Stromal cell of bone marrow (primary cell): ENCODE data around the gene ZNF142.

Experiments used
- DNase-seq: peaks from one replicate; pipeline ENCODE4 v3.0.0-alpha.2; 2012; ENCODE audit warnings: low read depth

The ZNF142 gene

GRCh38 chr2:218655751-218656150, 3.7 kb downstream of the ZNF142 start:
- no peak for DNase-seq

- DNase-seq, result no peak
Measured at GRCh38 chr2:218648787-218649100, 10.7 kb downstream of the ZNF142 start.

GRCh38 chr2:218648088-218648786, 11.2 kb downstream of the ZNF142 start:
- peak; percentile 38 for DNase-seq

- DNase-seq, result peak; percentile 32
Measured at GRCh38 chr2:218645126-218645525, 14.3 kb downstream of the ZNF142 start.

- no peak for DNase-seq
Measured at GRCh38 chr2:218644721-218645120, 14.7 kb downstream of the ZNF142 start.

GRCh38 chr2:218643751-218644310, 15.6 kb downstream of the ZNF142 start:
- DNase-seq, result no peak

GRCh38 chr2:218642786-218643185, 16.6 kb downstream of the ZNF142 start:
- DNase-seq, result no peak

GRCh38 chr2:218642121-218642656, 17.2 kb downstream of the ZNF142 start:
- DNase-seq, result no peak

GRCh38 chr2:218638372-218638771, 21.1 kb downstream of the ZNF142 start:
- DNase-seq, result no peak

- DNase-seq, result no peak
Measured at GRCh38 chr2:218635719-218636118, 23.7 kb downstream of the ZNF142 start.

- DNase-seq, result no peak
Measured at GRCh38 chr2:218631837-218632236, 27.6 kb downstream of the ZNF142 start.

GRCh38 chr2:218627939-218628338, 31.5 kb downstream of the ZNF142 start:
- no peak for DNase-seq

GRCh38 chr2:218626369-218626768, 33.1 kb downstream of the ZNF142 start:
- DNase-seq, result no peak

GRCh38 chr2:218623366-218623705, 36.1 kb downstream of the ZNF142 start:
- DNase-seq, result no peak

- no peak for DNase-seq
Measured at GRCh38 chr2:218622606-218623365, 36.6 kb downstream of the ZNF142 start.

- DNase-seq, result no peak
Measured at GRCh38 chr2:218621007-218621406, 38.4 kb downstream of the ZNF142 start.

GRCh38 chr2:218618102-218618860, 41.1 kb downstream of the ZNF142 start:
- DNase-seq, result peak; percentile 33

- no peak for DNase-seq
Measured at GRCh38 chr2:218615868-218616315, 43.5 kb downstream of the ZNF142 start.

- peak; percentile 92 for DNase-seq
Measured at GRCh38 chr2:218607436-218608115, 51.8 kb downstream of the ZNF142 start, which contains the start of gene PLCD4. Gene PLCD4 (plus strand): TSS chr2:218607899. CDS start chr2:218615740, 7,841 bp downstream.

GRCh38 chr2:218605432-218605831, 54.0 kb downstream of the ZNF142 start:
- peak; percentile 75 for DNase-seq
